Omental fat pad (tissue), 4 donors: Measurements from ENCODE around the gene WDR81. TPM values are rescaled to one million over a fixed set of nuclear protein-coding genes. Genes with fewer than 3 reads are reported as not detected.
"Not testable (repeated sequence)": the region's sequence is repeated elsewhere in the genome, so short reads cannot be mapped to it uniquely, and the experiment has no call there.

Source experiments
- ATAC-seq: fragments of 150-250 bp; one replicate; pipeline ENCODE4 v1.9.1; 2016; ENCODE audit warnings: mild to moderate bottlenecking, moderate library complexity; ENCODE audit not compliant: low FRiP score
- DNase-seq: peaks from one replicate; pipeline ENCODE4 v3.0.0-alpha.2; 2019; ENCODE audit warnings: low spot score
- CTCF ChIP-seq, 3 donors: fragments of 450-650 bp; IDR thresholded peaks; one replicate each; pipeline ENCODE4 v1.5.1; 2016 to 2017; ENCODE audit warnings: antibody characterized with exemption in 3 of 3, mild to moderate bottlenecking in 3 of 3, moderate library complexity in 2 of 3
- total RNA-seq, 4 donors: library from RNA; depleted of rRNA; stranded (reverse); fragments of >200 nt; gene quantifications; one replicate each; pipeline ENCODE4 v1.1.0, GENCODE V29; 2016

WDR81 gene
- total RNA-seq, 4 donors from 2014 or later: 39.2 to 71.1 (median 49.8) TPM

- DNase-seq: no peak
- no peak for TF ChIP-seq CTCF (IDR thresholded peaks at IDR 0.05)
These were observed 35.0 kb downstream of the WDR81 start for GRCh38 chr17:1759529-1759928.

GRCh38 chr17:1762233-1762900 is 37.9 kb downstream of the WDR81 start:
- TF ChIP-seq CTCF (IDR thresholded peaks at IDR 0.05): no peak
- DNase-seq (no peak), ATAC-seq (peak; percentile 27)

More at GRCh38 chr17:1759529-1759928, 35.0 kb downstream of the WDR81 start:
- ATAC-seq: no peak

GRCh38 chr17:1762901-1763898 is 38.7 kb downstream of the WDR81 start:
- no peak for TF ChIP-seq CTCF (IDR thresholded peaks at IDR 0.05)
- ATAC-seq (peak; percentile 41), DNase-seq (no peak)

GRCh38 chr17:1764284-1764683 is 39.8 kb downstream of the WDR81 start:
- no peak for DNase-seq
- ATAC-seq: peak; percentile 39
- no peak for TF ChIP-seq CTCF (IDR thresholded peaks at IDR 0.05)

GRCh38 chr17:1764705-1765104 is 40.2 kb downstream of the WDR81 start:
- ATAC-seq, DNase-seq: not testable (repeated sequence)

- DNase-seq: no peak
- TF ChIP-seq CTCF (IDR thresholded peaks at IDR 0.05): no peak
- no peak for ATAC-seq
These were observed 41.1 kb downstream of the WDR81 start for GRCh38 chr17:1765576-1765975.

GRCh38 chr17:1766382-1767135 is 42.1 kb downstream of the WDR81 start:
- ATAC-seq (no peak), DNase-seq (no peak)
- no peak for TF ChIP-seq CTCF (IDR thresholded peaks at IDR 0.05)
